ENCODE results near the gene SEZ6L.

Gene SEZ6L

DNA sequence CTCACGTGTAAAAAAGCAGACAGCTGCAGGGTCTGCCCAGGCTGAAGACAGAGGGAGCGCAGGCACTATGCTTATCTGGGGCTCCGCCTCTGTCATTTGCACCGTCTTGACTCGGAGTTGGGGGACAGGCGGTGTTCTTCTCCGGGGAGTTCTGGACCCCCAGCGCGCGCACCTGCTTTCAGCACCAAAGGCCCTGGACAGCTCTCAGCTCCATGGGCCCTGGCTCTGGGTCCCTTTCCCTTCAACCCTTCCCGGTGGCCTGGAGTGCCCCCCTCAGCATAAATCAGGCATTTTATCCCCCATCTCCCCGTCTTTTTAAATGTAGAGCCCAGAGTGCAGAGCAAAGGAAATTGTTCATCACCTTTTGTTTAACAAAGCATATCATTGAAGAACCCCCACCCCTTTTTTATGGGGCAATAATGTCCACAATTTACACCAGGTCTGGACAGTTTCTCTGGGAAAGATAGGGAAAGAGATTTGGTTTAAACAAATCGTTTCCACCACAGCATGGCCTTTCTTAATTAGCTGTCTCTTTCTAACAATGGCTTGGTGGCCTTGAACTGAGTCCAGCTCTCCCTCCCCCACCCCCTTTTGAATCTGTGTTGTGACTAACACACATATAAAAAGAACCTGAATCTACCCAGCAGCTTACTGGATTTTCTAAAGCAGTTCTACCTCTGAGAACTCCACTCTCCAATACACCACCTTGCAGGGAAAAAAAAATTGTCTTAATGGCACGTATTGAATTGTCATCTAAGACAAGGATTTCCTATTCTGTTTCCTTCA, 1.7 kb downstream of the SEZ6L start:
- FAIRE-seq (no peak), DNase-seq (ENCODE audit: insufficient read length, low spot score) (no peak)
- TF ChIP-seq TAF1 (IDR thresholded peaks at IDR 0.05; ENCODE audit: low read depth, low read length) (no peak), POLR2AphosphoS5 (IDR thresholded peaks at IDR 0.05; ENCODE audit: low read depth, low read length) (no peak), POLR2A (IDR thresholded peaks at IDR 0.05; ENCODE audit: low read depth, low read length) (no peak), PAX5 (IDR thresholded peaks at IDR 0.05; ENCODE audit: insufficient read depth, low read length, severe bottlenecking) (no peak), SPI1 (IDR thresholded peaks at IDR 0.05; ENCODE audit: low read depth, low read length) (no peak), POU2F2 (IDR thresholded peaks at IDR 0.05; ENCODE audit: low read depth, low read length) (no peak)

DNA sequence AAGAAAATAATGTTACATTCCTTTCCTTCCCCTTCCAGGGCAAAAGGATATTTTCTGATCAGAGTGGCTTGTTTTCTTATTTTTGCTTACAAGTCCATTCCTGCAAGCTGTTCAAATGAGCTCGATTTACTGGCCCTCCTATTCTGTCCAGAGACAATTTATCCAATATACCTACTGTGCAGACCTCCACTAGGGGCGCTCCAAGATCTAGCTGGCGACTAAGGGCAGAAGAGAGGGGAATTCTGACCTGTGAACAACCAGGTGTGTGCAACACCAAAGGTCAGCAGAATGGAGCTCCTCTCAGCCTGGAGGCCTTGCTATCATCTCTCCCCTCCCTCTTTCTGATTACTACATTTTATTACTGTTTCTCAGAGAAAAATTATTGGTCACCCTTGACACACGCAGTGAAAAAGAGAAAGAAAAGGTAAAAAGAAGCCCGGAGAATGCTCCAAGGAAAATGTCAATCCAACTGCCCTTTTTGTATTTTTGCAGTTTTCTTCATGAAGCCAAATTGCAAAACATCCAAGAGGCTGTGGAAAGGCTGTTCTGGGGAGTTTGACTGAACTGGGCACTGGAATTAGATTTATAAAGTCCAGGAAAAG, 3.2 kb downstream of the SEZ6L start:
- no peak for FAIRE-seq
- DNase-seq (ENCODE audit: insufficient read length, low spot score): peak; percentile 26
- TF ChIP-seq SPI1 (IDR thresholded peaks at IDR 0.05; ENCODE audit: low read depth, low read length) (no peak), POU2F2 (IDR thresholded peaks at IDR 0.05; ENCODE audit: low read depth, low read length) (no peak), POLR2AphosphoS5 (IDR thresholded peaks at IDR 0.05; ENCODE audit: low read depth, low read length) (no peak), PAX5 (IDR thresholded peaks at IDR 0.05; ENCODE audit: insufficient read depth, low read length, severe bottlenecking) (no peak), POLR2A (IDR thresholded peaks at IDR 0.05; ENCODE audit: low read depth, low read length) (no peak), TAF1 (IDR thresholded peaks at IDR 0.05; ENCODE audit: low read depth, low read length) (no peak)

DNA sequence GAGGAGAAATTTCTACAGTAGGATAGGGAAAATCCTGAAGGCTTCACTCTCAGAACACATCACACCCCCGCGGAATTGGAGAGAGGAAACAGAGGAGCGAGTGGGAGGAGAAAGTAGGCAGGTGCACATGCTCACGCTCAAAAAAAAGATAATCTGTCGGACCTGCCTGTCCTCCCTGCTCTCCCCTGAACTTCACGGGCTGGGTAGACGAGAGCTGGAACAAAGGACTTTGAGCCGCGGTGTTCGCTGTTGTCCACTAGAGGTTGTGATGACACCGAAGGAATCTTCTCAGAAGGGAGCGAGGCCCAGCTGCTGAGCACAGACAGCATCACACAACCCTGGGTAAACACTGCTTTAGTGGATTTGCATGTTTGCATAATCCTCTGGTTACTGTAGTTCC, 5.0 kb downstream of the SEZ6L start:
- no peak for TF ChIP-seq TAF1 (IDR thresholded peaks at IDR 0.05; ENCODE audit: low read depth, low read length)
- DNase-seq (ENCODE audit: insufficient read length, low spot score) (no peak), FAIRE-seq (no peak)

DNA sequence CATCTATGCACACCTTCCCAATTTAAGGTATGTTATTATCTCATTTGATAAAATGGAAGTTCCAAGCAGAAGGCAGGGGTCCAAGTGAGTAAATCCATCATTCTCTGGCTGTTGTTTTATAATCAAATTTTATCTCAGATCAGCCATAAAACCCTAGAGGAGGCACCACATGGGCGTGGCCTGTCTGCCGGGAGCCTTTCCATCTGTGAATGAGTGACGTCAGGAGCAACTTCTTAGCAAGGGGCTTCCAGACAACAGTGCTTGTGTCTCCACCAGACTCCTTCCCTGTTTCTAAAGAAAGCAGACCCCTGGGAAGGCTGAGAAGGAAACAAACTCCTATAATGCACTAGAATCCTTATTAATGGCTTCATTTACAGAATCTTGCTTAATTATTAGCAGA, 13.5 kb downstream of the SEZ6L start:
- FAIRE-seq: no peak
- DNase-seq (ENCODE audit: insufficient read length, low spot score): no peak
- TF ChIP-seq TAF1 (IDR thresholded peaks at IDR 0.05; ENCODE audit: low read depth, low read length) (no peak), POU2F2 (IDR thresholded peaks at IDR 0.05; ENCODE audit: low read depth, low read length) (no peak), POLR2A (IDR thresholded peaks at IDR 0.05; ENCODE audit: low read depth, low read length) (no peak), POLR2AphosphoS5 (IDR thresholded peaks at IDR 0.05; ENCODE audit: low read depth, low read length) (no peak), SPI1 (IDR thresholded peaks at IDR 0.05; ENCODE audit: low read depth, low read length) (no peak)

DNA sequence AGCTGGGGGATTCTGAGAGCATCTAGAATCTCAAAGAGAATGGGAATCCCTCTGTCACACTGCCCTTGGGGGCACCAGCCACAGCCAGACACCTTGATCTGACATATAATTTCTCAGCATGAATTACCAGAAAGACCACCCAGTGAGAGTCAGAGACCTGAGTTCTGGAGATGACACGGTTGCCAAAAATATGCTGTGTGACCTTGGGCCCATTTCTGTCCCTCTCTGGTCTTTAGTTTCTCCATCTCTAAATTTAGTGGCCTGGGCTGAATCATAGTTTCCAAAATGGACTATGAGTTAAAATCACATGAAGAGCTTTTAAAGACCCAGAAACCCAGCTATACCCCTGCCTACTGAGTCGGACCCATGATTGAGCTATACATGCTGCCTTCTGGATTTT, 15.9 kb downstream of the SEZ6L start:
- DNase-seq (ENCODE audit: insufficient read length, low spot score) (no peak), FAIRE-seq (no peak)
- TF ChIP-seq POLR2AphosphoS5 (IDR thresholded peaks at IDR 0.05; ENCODE audit: low read depth, low read length) (no peak), POU2F2 (IDR thresholded peaks at IDR 0.05; ENCODE audit: low read depth, low read length) (no peak), POLR2A (IDR thresholded peaks at IDR 0.05; ENCODE audit: low read depth, low read length) (no peak), PAX5 (IDR thresholded peaks at IDR 0.05; ENCODE audit: insufficient read depth, low read length, severe bottlenecking) (no peak), SPI1 (IDR thresholded peaks at IDR 0.05; ENCODE audit: low read depth, low read length) (no peak), TAF1 (IDR thresholded peaks at IDR 0.05; ENCODE audit: low read depth, low read length) (no peak)

DNA sequence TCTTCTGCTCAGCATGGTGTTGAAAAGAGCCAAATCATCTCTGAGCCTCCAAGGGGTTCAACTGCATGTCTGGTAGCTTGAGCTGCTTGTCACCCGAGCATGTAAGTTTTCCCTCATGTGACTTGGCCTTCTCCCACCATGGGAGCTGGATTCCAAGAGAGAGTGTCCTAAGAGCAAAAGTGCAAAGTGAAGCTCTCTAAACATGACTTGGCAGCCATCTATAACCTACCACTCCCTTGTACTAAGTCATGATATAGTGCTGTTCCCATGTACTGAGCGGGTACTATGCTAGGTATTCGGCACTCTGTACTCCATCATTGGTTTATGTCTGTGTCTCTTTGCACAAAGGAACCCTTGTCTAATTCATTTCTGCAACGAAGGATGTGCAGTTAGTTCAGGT, 19.1 kb downstream of the SEZ6L start:
- no peak for FAIRE-seq
- no peak for TF ChIP-seq POLR2A (IDR thresholded peaks at IDR 0.05; ENCODE audit: low read depth, low read length)
- no peak for TF ChIP-seq POLR2AphosphoS5 (IDR thresholded peaks at IDR 0.05; ENCODE audit: low read depth, low read length)
- no peak for TF ChIP-seq SPI1 (IDR thresholded peaks at IDR 0.05; ENCODE audit: low read depth, low read length)
- TF ChIP-seq POU2F2 (IDR thresholded peaks at IDR 0.05; ENCODE audit: low read depth, low read length): no peak
- TF ChIP-seq PAX5 (IDR thresholded peaks at IDR 0.05; ENCODE audit: insufficient read depth, low read length, severe bottlenecking): no peak
- no peak for TF ChIP-seq TAF1 (IDR thresholded peaks at IDR 0.05; ENCODE audit: low read depth, low read length)

DNA sequence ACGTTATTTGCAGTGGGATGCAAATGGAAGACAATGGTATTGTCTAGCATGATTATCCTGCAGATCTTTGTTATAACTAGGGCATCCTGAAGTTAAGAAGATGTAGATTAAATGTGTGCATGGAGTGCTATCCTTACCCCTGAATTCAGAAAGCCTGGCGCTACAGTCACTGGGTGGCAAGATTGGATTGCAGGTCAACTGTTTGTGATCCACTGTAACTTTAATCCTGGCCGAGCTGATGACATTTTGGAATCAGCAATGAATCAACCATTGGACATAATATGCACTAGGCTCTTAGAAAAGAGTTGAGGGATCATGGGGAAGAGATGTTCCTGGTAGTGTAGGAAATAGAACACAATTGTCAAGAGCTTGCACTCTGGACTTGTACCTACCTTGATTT, 25.1 kb downstream of the SEZ6L start:
- no peak for FAIRE-seq

More for the DNA sequence above, 19.1 kb downstream of the SEZ6L start:
- no peak for DNase-seq (ENCODE audit: insufficient read length, low spot score)

DNA sequence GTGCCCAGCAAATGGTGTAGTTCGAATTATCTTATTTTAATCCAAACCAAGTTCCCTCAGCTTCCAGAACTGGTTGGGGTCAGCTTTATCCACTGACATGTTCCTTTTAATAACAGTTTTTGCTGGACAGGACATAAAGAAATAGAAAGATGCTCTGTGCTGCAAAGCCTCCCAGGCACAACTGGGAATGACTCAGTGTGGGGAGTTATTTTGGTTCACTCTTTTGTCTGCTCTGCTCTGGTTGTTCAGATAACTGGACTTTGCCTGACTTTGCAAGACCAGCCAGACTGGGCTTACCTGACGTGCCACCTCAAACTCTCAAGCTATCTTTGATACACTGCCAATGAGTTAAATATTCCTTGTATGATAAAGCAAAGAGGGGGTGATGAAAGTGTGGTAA, 25.6 kb downstream of the SEZ6L start:
- FAIRE-seq: no peak
- TF ChIP-seq SPI1 (IDR thresholded peaks at IDR 0.05; ENCODE audit: low read depth, low read length) (no peak), PAX5 (IDR thresholded peaks at IDR 0.05; ENCODE audit: insufficient read depth, low read length, severe bottlenecking) (no peak), POLR2A (IDR thresholded peaks at IDR 0.05; ENCODE audit: low read depth, low read length) (no peak), POLR2AphosphoS5 (IDR thresholded peaks at IDR 0.05; ENCODE audit: low read depth, low read length) (no peak), TAF1 (IDR thresholded peaks at IDR 0.05; ENCODE audit: low read depth, low read length) (no peak), POU2F2 (IDR thresholded peaks at IDR 0.05; ENCODE audit: low read depth, low read length) (no peak)
- DNase-seq (ENCODE audit: insufficient read length, low spot score): no peak

More for the DNA sequence above, 25.1 kb downstream of the SEZ6L start:
- no peak for DNase-seq (ENCODE audit: insufficient read length, low spot score)
- TF ChIP-seq PAX5 (IDR thresholded peaks at IDR 0.05; ENCODE audit: insufficient read depth, low read length, severe bottlenecking) (no peak), SPI1 (IDR thresholded peaks at IDR 0.05; ENCODE audit: low read depth, low read length) (no peak), POLR2AphosphoS5 (IDR thresholded peaks at IDR 0.05; ENCODE audit: low read depth, low read length) (no peak), POLR2A (IDR thresholded peaks at IDR 0.05; ENCODE audit: low read depth, low read length) (no peak), POU2F2 (IDR thresholded peaks at IDR 0.05; ENCODE audit: low read depth, low read length) (no peak), TAF1 (IDR thresholded peaks at IDR 0.05; ENCODE audit: low read depth, low read length) (no peak)

DNA sequence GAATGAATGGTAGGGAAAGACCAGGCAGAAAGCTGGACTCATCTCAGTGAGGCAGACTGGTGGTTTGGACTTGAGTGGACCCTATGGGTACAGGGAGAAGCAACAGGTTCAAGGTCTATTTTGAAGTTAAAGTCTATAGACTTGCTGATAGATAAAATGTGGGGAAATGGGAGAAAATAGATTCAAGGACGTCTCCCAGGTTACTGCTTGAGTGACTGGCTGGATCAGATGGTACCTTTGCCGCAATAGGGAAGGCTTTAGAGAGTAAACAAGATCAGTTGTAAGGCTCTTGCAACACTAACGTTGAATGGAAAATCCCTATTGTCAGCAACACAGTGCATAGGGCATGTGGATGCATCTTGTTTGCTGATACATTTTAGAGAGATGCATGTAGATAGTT, 27.4 kb downstream of the SEZ6L start:
- no peak for TF ChIP-seq POLR2AphosphoS5 (IDR thresholded peaks at IDR 0.05; ENCODE audit: low read depth, low read length)
- no peak for TF ChIP-seq POLR2A (IDR thresholded peaks at IDR 0.05; ENCODE audit: low read depth, low read length)
- TF ChIP-seq POU2F2 (IDR thresholded peaks at IDR 0.05; ENCODE audit: low read depth, low read length): no peak
- no peak for TF ChIP-seq PAX5 (IDR thresholded peaks at IDR 0.05; ENCODE audit: insufficient read depth, low read length, severe bottlenecking)
- TF ChIP-seq SPI1 (IDR thresholded peaks at IDR 0.05; ENCODE audit: low read depth, low read length): no peak
- TF ChIP-seq TAF1 (IDR thresholded peaks at IDR 0.05; ENCODE audit: low read depth, low read length): no peak
- DNase-seq (ENCODE audit: insufficient read length, low spot score) (no peak), FAIRE-seq (no peak)
